AG08396 (cell line): ENCODE results near the gene SKI.
"Not testable (repeated sequence)": the region's sequence is repeated elsewhere in the genome, so short reads cannot be mapped to it uniquely, and the experiment has no call there.

Source experiments
- DNase-seq: peaks from one replicate; pipeline ENCODE4 v3.0.0; 2012; ENCODE audit warnings: low spot score, mixed read lengths

Gene SKI

GRCh38 chr1:2323451-2323974 lies 95.4 kb downstream of the SKI start:
- no peak for DNase-seq

DNA sequence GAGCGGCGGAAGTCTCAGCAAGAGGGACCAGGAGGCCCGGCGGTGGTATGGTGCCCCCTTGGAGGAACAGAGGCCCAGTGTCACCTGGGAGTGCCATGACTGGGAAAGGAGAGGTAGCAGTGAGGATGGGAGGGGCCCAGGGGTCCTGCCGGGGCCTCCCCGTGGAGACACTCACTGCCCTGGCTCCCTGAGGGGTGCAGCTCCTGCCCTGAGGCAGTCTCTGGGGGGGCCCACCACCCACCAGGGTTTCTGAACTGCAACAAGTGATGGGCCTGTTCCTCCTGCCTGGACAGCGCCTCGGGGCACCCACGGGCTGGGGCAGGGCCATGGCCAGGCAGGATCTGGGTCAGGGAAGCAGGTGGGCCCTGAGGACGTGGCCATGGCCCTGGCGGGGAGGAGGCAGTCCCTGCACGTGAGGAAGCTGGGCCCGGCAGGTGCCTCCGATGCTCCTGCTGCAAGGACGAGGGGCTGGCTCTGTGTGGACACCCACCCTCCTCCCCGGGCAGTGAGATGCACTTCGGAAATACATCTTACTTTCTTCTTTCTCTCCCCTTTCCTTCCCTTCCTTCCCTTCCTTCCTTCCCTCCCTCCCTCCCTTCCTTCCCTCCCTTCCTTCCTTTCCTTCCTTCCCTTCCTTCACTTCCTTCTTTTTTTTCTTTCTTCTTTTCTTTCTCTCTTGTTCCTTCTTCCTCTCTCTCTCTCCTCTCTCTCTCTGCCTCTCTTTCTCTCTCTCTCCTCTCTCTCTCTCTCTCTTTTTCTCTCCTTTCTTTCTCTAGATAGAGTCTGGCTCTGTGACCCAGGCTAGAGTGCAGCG lies 96.6 kb downstream of the SKI start:
- no peak for DNase-seq

DNA sequence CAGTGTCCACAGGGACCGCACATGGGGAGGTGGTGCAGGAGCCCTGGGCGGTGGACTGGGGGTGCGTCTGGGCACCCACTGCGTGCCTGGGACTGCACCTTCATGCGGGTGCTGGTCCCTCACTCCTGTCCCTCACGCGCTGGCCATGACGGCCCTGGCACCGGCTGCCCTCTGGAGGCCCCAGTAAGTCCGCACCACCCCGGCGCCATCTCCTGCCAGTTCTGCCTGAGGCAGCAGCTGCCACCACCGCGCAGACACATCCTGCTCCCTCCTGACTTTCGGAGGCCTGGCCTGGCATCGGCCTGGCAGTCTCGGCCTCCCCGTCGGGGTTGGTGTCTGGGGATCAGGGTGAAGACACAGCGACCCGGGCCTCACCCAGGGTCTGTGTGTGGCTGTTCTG lies 98.4 kb downstream of the SKI start:
- DNase-seq, result no peak

GRCh38 chr1:2327162-2327561 lies 99.0 kb downstream of the SKI start:
- not testable (repeated sequence) for DNase-seq

GRCh38 chr1:2327841-2328240 lies 99.7 kb downstream of the SKI start:
- no peak for DNase-seq

DNA sequence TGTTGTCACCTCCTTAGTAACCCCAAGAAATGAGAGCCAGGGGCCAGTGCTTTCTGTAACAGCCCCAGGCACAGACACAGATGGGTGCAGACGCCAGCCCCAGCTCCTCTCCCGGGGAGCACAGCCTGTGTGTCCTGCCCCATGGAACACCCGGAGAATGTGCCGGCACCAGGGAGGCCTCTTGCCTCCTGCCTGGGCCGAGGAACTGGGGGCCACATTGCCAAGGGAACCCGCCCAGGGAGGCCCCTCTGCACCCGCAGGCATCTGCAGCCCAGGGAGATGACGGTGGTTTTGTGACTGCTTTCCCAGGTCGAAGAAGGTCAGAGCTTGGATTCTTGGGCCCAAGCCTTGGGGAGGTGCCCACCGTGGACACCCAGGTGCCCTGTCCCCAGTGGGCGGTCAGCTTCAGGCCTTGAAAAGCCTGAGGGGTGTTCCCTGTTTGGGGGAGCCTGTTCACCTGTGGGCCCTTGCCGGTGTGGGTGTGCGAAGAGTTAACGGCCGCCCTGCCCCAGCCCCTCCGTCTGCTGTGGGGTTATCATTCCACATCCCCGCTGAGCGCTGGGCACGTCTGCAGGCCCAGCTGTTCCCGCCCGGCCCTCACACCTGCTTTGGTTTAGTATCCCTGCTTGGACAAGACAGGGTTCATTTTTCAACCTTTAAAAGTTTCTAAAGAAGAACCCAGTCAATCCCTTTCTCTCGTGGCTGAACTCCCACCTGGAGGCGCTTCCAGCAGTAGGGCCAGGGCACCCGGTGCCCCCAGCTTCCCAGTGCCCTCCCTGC lies 100.7 kb downstream of the SKI start:
- DNase-seq, result no peak

DNA sequence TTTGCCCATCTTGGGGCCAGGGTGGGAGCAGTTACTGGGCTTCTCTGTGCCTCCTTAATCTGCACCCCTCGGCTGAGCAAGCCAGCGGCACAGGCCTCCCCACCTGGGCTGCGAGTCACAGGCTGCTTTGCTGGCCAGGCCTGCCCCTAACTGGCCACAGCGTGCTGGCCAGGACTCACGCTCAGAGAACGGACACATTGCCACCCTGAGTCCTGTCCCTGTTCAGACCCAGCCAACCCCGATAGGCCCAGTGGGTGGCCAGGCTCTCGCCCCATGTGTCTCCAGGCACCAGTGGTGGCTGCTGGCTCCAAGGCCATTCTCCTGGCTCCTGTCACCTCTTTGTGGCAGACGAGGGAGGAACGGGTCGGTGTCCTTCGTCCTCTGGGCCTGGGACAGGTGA lies 101.9 kb downstream of the SKI start:
- DNase-seq, result no peak

GRCh38 chr1:2330519-2331199 lies 102.5 kb downstream of the SKI start:
- DNase-seq, result peak; percentile 93

- DNase-seq, result no peak
Measured at GRCh38 chr1:2331200-2331544, 103.1 kb downstream of the SKI start.

- DNase-seq, result not testable (repeated sequence)
Measured at GRCh38 chr1:2331580-2331979, 103.5 kb downstream of the SKI start.

GRCh38 chr1:2334366-2334765 lies 106.2 kb downstream of the SKI start:
- no peak for DNase-seq

DNA sequence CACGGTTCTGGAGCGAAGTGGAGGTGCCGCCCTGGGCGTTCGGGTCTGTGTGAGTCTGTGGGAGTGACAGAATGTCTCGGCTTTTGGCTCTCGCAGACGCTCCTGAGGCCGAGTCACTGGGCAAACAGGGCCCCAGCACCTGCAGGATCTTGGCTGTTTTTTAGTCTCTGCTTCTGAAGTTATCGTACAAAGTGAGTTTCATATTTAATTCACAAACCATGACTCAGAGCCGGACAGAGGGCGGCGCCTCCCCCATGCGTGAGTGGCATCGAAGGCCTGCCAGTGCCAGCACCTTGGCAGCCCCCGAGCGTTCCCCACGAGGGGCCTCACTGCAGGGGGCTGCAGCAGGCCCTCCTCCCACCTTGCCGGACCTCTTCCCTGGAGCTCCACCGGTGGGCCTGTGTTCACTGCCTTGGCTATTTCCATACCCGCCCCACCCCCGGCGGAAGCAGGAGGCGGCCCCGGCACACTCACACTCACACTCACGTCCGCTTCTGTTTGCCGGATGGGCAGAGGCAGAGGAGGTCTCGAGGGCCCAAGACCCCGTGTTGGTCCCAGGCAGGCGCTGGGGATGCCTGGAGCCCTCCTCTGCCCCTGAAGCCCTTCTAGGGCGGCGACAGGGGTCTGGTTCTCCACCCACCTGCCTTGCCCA lies 106.9 kb downstream of the SKI start:
- DNase-seq, result no peak

- no peak for DNase-seq
Measured at GRCh38 chr1:2335721-2336455, 107.8 kb downstream of the SKI start.

DNA sequence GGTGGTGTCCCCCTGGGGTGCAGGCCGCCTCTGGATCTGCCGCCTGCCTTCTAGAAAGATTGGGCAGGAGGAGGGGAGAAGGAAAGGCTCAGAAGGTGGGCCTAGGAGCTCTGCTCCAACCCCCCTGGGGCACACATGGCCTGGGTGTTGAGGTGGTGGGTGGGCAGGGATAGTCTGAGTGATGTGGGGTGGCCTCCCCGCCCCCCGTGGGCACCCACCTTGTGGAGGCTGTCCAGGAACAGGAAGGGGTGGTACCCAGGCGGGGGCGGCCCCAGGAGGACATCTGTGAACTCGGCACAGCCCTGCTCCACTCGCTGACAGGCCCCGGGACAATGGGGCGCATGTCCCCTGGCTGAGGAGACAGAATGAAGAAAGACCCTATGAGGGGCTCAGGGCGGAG lies 108.4 kb downstream of the SKI start:
- DNase-seq, result no peak

GRCh38 chr1:2337081-2337480 lies 109.0 kb downstream of the SKI start:
- DNase-seq, result no peak

DNA sequence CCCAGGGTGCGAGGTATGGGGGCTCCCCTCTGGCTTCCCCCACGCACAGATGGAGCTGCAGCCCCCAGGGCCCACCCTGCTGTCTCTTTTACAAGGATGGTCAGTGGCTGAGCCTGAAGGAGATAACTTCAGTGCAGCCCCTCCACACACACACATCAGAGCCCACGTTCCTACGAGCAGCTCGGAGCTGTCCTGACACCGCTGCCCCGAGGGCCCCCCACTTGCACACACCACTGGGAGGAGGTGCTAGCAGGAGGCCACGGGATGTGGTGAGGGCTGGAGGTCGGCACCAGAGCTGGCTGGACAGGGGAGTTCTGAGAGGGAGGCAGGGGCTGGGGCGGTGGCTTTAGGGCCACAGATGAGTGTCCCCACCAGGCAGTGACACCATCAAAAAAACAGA lies 109.4 kb downstream of the SKI start:
- no peak for DNase-seq

DNA sequence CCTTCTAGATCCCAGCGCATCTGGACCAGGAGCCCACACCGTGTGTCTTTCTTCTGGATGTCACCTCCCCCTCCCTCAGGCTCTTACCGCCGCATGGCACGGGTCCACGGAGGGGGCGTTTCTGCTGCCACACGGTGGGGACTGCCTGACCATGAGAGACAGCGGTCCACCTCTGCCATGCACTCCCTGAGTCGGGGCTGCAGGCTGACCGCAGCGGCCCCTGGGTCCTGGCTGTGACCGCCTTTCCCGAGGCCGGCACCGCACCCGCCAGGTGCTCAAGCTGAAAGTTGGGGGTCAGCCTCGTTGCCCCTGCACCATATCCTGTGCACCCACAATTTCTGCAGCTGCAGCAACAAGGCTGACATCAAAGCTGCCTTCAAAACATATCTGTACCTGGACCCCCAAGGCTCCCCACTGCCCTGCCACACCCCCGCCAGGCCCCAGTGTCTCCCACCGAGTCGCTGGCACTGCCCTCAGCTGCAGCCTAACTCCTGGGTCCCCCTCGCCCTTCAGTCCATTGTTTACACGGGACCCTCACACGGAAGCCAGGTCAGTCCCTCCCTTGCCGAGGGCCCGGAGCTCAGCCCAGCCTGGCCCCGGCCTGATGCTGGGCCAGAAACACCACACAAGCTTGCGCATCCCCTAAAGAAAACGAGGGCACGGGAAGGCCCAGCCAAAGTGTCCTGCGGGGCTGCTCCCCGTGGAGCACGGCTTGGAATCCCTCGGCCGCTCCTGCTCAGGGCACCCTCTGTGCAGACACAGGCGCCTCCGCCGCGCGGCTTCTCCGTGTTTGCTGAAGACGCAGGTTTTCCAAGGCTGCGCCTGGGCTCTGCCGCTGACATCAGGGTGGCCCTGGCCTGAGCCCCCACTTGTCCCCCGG lies 111.3 kb downstream of the SKI start:
- DNase-seq, result no peak

DNA sequence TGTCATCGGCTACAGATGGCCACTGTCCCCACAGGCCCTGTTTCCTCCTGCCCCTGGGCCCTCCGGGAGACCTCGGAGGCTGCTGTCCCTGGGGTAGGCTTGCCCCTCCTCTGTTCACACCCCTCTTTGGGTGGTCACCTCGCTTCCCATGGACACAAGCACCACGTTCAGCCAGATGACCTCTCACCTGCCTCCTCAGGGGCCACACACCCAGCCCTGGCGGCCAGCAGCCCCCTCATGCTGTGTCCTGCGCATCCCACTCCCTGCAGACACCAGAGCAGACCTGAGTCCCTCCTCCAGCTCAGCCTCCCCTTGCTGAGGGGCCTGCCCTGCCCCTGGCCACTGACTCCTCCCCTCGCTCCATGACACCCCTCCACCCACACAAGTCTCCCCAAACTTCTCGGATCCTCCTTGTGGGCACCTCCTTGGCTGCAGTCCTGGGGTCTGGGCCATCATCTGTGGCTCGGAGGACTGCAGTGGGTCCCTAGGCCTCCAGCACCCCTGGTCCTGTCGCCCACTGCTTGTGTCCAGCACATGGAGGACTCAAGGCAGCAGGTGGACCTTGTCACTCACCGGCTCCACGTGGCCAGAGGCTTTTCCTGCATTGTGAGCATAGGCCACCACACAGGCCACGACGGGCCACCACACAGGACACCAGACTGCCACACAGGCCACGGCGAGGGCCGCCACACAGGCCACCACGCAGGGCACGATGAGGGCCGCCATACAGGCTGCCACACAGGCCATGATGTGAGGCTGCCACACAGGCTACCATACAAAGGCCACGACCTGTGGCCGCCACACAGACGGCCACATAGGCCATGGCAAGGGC lies 112.2 kb downstream of the SKI start:
- DNase-seq, result no peak

DNA sequence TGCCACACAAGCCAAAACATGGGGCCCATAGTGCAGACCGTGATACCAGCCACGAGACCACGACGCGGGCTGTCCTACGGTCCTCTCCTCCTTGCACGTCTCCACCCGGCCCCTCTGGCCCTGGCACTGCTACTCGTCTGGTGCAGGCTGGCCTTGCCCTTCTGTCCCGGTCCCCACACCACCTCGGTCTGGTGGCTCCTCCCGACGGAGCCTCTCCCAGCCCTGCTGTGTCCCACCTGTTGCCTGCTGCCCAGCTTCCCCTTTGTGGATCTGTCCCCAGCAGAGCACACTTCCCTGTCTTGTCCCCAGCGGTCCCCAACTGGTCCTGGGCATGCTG lies 112.8 kb downstream of the SKI start:
- no peak for DNase-seq
